ENCODE measurements around the gene GALNT18.

The GALNT18 gene

GRCh38 chr11:11239959-11240358 is 381.8 kb downstream of the GALNT18 start:
- Histone ChIP-seq H2AFZ (ENCODE audit: low read length) (no peak overlapping the region), H4K20me1 (ENCODE audit: insufficient read depth, low read length) (no peaks in the 10 kb centered on the region), H3K79me2 (ENCODE audit: low read length) (no peaks in the 10 kb centered on the region), H3K4me2 (ENCODE audit: low read depth, low read length) (no peak overlapping the region), H3F3A (ENCODE audit: insufficient read depth, low read length) (no peaks in the 10 kb centered on the region), H3K9me2 (replicated peaks; ENCODE audit: insufficient read depth, low read length) (no peaks in the 10 kb centered on the region), H3K36me3 (replicated peaks; ENCODE audit: insufficient read depth, low read length) (no peaks in the 10 kb centered on the region), H3K9ac (ENCODE audit: low read length) (no peak overlapping the region), H3K4me1 (ENCODE audit: low read length) (no peaks in the 10 kb centered on the region), H3K4me3 (ENCODE audit: low read length) (no peak overlapping the region), H3K9me3 (replicated peaks; ENCODE audit: insufficient read depth, low read length) (no peaks in the 10 kb centered on the region), H3K27ac (ENCODE audit: low read length) (no peak overlapping the region), H3K27me3 (replicated peaks; ENCODE audit: insufficient read depth, low read length) (no peaks in the 10 kb centered on the region)
- no peak for DNase-seq
- TF ChIP-seq EZH2 (optimal IDR thresholded peaks at IDR 0.05; ENCODE audit: low read depth, low read length) (no peak), EZH2phosphoT487 (IDR thresholded peaks at IDR 0.05; ENCODE audit: low read length) (no peak), CTCF (IDR thresholded peaks at IDR 0.05; ENCODE audit: low read length) (no peak)

GRCh38 chr11:11237070-11237832 is 384.6 kb downstream of the GALNT18 start:
- Histone ChIP-seq H3K9ac (ENCODE audit: low read length) (no peak overlapping the region), H3F3A (ENCODE audit: insufficient read depth, low read length) (no peaks in the 10 kb centered on the region), H3K27ac (ENCODE audit: low read length) (no peak overlapping the region), H3K9me2 (replicated peaks; ENCODE audit: insufficient read depth, low read length) (no peaks in the 10 kb centered on the region), H4K20me1 (ENCODE audit: insufficient read depth, low read length) (no peaks in the 10 kb centered on the region), H3K79me2 (ENCODE audit: low read length) (no peaks in the 10 kb centered on the region), H3K4me2 (ENCODE audit: low read depth, low read length) (no peak overlapping the region), H3K4me3 (ENCODE audit: low read length) (no peak overlapping the region), H2AFZ (ENCODE audit: low read length) (no peak overlapping the region), H3K4me1 (ENCODE audit: low read length) (no peaks in the 10 kb centered on the region), H3K9me3 (replicated peaks; ENCODE audit: insufficient read depth, low read length) (no peaks in the 10 kb centered on the region), H3K36me3 (replicated peaks; ENCODE audit: insufficient read depth, low read length) (no peaks in the 10 kb centered on the region), H3K27me3 (replicated peaks; ENCODE audit: insufficient read depth, low read length) (no peaks in the 10 kb centered on the region)
- TF ChIP-seq EZH2 (optimal IDR thresholded peaks at IDR 0.05; ENCODE audit: low read depth, low read length) (no peak), CTCF (IDR thresholded peaks at IDR 0.05; ENCODE audit: low read length) (no peak), EZH2phosphoT487 (IDR thresholded peaks at IDR 0.05; ENCODE audit: low read length) (no peak)
- no peak for DNase-seq

DNA sequence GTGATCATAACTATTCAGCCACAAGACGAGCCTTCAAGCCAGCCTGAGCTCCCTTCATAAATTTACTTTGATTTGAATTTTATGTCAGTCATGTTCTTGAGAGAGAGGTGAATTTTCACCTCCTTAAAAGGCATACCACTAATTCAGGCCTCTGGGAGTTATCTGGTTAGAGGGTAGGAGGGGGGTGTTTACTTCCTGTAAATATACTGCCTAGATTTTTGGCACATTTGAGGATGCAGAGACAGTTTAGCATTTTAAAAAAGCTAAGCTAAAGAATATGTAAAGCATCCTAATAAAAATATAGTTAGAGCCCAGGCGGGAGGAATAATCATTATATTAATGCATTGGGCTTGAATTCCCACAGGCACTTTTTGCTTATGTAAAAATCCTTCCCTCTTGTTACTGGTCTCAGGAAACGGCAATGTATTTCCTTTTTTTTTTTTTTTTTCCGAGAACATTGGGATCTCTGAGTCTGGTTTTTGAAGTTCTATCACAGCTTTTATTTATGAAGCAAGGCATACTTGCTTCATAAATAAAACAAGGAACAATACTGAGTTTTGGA is 385.2 kb downstream of the GALNT18 start:
- Histone ChIP-seq H3F3A (ENCODE audit: insufficient read depth, low read length) (no peaks in the 10 kb centered on the region), H3K79me2 (ENCODE audit: low read length) (no peaks in the 10 kb centered on the region), H3K27me3 (replicated peaks; ENCODE audit: insufficient read depth, low read length) (no peaks in the 10 kb centered on the region), H3K36me3 (replicated peaks; ENCODE audit: insufficient read depth, low read length) (no peaks in the 10 kb centered on the region), H4K20me1 (ENCODE audit: insufficient read depth, low read length) (no peaks in the 10 kb centered on the region), H3K4me1 (ENCODE audit: low read length) (no peaks in the 10 kb centered on the region), H3K27ac (ENCODE audit: low read length) (no peak overlapping the region), H3K9me2 (replicated peaks; ENCODE audit: insufficient read depth, low read length) (no peaks in the 10 kb centered on the region), H3K4me2 (ENCODE audit: low read depth, low read length) (no peak overlapping the region), H3K4me3 (ENCODE audit: low read length) (no peak overlapping the region), H2AFZ (ENCODE audit: low read length) (no peak overlapping the region), H3K9me3 (replicated peaks; ENCODE audit: insufficient read depth, low read length) (no peaks in the 10 kb centered on the region), H3K9ac (ENCODE audit: low read length) (no peak overlapping the region)
- TF ChIP-seq EZH2phosphoT487 (IDR thresholded peaks at IDR 0.05; ENCODE audit: low read length) = no peak
- TF ChIP-seq CTCF (IDR thresholded peaks at IDR 0.05; ENCODE audit: low read length) = no peak
- no peak for TF ChIP-seq EZH2 (optimal IDR thresholded peaks at IDR 0.05; ENCODE audit: low read depth, low read length)
- DNase-seq = no peak
